GM18520 (cell line): Measurements from ENCODE around the gene OR7A5.
"Not testable (repeated sequence)": the region's sequence is repeated elsewhere in the genome, so short reads cannot be mapped to it uniquely, and the experiment has no call there.

ENCODE experiments used
- ATAC-seq: cut with Tn5 transposase; IDR thresholded peaks from one replicate; pipeline ENCODE4 v1.9.1; 2021; ENCODE audit not compliant: unreplicated experiment

The OR7A5 gene

GRCh38 chr19:14785102-14785793 lies 49.7 kb downstream of the OR7A5 start:
- ATAC-seq = not testable (repeated sequence)

- ATAC-seq = not testable (repeated sequence)
These were observed 50.3 kb downstream of the OR7A5 start for GRCh38 chr19:14784730-14785101.

DNA sequence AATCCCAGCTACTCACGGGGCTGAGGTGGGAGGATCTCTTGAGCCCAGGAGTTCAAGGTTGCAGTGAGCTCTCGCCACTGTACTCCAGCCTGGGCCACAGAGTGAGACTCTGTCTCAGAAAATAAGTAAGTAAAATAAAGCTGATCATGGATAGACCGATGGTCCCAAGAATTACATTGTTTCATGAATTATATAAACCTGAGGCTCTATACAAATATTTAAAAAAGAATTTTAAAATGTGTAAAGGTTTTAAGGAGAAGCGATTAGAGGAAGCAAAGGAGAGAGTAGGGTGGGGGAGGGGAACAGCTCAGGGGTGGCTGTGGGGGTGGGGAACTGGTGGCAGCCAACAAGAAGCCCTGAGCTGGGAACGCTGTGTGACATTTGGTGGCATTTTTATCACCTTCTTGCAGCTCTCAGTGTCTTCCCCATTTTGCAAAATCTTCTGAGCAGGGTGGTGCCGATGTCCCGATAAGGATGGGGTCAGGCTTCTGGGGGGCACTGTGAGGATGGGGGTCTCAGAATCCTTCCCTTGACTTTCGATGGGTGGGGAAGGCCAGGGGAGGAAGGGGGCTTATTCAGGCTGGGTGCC lies 51.5 kb downstream of the OR7A5 start:
- not testable (repeated sequence) for ATAC-seq

DNA sequence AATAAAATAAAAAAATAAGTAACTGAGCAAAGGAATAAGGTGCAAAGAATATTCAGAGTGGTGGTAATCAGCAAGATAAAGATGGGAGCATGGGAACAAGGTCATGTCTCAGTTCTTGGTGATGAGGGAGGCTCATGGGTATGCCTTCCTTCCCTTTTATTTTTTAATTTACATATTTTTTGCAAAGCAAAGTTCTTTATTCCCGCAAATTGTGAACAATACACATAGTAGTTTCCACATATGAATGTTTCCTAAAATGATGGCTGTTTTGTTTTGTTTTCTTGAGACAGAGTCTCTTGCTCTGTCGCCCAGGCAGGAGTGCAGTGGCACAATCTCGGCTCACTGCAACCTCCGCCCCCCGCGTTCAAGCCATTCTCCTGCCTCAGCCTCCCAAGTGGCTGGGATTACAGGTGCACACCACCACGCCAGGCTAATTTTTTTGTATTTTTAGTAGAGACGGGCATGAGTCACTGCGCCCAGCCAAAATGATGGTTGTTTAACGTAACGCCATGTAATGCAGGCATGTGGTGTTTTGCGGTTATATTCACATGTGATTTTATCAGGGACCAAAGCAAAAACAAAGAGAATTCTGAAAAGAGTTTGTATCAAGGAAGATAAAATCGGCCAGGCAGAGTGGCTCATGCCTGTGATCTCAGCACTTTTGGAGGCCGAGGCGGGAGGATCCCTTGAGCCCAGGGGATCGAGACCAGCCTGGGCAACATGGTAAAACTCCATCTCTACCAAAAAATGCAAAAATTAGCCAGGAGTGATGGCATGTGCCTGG lies 52.2 kb downstream of the OR7A5 start:
- ATAC-seq = no peak

DNA sequence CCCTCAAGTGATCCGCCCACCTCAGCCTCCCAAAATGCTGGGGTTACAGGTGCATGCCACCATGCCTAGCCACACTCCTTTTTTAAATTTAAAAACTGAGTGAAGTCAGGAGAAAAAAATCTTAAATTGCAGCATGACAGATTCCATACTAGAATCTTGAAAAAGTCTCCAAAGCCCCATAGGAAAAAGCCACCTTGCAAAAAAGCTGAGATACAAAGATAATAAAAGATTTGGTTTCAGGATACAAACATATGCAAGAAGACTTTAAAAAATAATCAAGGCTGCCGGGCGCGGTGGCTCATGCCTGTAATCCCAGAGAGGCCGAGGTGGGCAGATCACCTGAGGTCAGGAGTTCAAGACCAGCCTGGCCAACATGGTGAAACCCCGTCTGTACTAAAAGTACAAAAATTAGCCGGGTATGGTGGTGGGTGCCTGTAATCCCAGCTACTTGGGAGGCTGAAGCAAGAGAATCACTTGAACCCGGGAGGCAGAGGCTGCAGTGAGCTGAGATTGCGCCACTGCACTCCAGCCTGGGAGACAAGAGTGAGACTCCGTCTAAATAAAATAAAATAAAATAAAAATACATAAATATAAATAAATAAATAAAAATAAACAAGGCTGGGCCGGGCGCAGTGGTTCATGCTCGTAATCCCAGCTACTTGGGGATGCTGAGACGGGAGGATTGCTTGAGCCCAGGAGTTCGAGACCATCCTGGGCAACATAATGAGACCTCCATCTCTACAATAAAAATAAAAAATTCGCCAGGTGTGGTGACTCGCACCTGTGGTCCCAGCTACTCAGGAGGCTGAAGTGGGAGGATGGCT lies 53.1 kb downstream of the OR7A5 start:
- not testable (repeated sequence) for ATAC-seq

DNA sequence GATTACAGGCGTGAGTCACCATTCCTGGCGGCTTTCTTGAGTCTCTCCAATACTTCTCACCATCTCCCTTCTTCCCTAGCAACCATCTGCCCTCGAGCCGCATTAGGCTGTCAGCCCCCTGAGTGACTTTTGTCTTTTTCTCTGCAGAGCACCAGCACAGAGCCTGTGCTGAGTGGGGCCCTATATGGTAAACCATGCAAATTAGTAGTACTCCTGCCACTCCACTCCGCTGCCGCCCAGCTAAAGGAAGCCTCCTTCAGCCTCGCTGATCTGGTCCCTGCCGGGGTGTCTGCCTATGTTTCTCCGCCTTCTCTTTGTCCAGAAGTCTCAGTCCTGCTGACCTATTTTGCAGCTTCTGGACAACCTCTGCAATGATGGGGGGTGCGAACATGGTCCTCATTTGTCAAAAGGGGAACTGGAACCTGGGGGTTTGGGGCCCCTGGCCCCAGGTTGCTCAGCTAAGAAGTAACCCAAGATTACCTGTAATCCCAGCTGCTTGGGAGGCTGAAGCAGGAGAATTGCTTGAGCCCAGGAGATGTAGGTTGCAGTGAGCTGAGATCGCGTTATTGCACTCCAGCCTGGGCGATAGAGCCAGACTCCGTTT lies 54.3 kb downstream of the OR7A5 start:
- ATAC-seq = not testable (repeated sequence)

- no peak for ATAC-seq
These were observed 55.8 kb downstream of the OR7A5 start for GRCh38 chr19:14779151-14779550.

GRCh38 chr19:14778110-14778845 lies 56.7 kb downstream of the OR7A5 start, which contains the start of gene ADGRE2:
Gene ADGRE2 (minus strand): TSS chr19:14778560. CDS start chr19:14776756, 1,804 bp downstream.
- not testable (repeated sequence) for ATAC-seq

- ATAC-seq = not testable (repeated sequence)
These were observed 57.3 kb downstream of the OR7A5 start for GRCh38 chr19:14777645-14778044.
